Measurements from ENCODE around the gene BRD3. TPM values are rescaled to one million over a fixed set of nuclear protein-coding genes. Genes with fewer than 3 reads are reported as not detected.
A peak's percentile ranks its signal among the peaks of the same experiment; 100 is the strongest.

BRD3 gene
- total RNA-seq, 2 donors from 2014 or later, result 25.5 to 28.0 TPM

- no peak for ATAC-seq
Measured at GRCh38 chr9:134045841-134046544, 21.8 kb downstream of the BRD3 start.

GRCh38 chr9:134044944-134045343 lies 22.9 kb downstream of the BRD3 start:
- ATAC-seq (no peak), DNase-seq (no peak)
- intact Hi-C loops (cut with DNase I), result no loop called here

More at GRCh38 chr9:134045841-134046544, 21.8 kb downstream of the BRD3 start:
- no peak for DNase-seq
- intact Hi-C loops (cut with DNase I), result no loop called here

- ATAC-seq (no peak), DNase-seq (no peak)
- intact Hi-C loops (cut with DNase I), result no loop called here
Measured at GRCh38 chr9:134043531-134043988, 24.3 kb downstream of the BRD3 start.

- intact Hi-C loops (cut with DNase I), result no loop called here
- no peak for ATAC-seq
- DNase-seq, result no peak
Measured at GRCh38 chr9:134041649-134041962, 26.2 kb downstream of the BRD3 start.

GRCh38 chr9:134040781-134041648 lies 26.8 kb downstream of the BRD3 start:
- DNase-seq (peak; percentile 32), ATAC-seq (peak; percentile 46 to 47)
- intact Hi-C loops (cut with DNase I), result no loop called here

GRCh38 chr9:134040176-134040565 lies 27.7 kb downstream of the BRD3 start:
- peak; percentile 12 for DNase-seq
- ATAC-seq, result no peak
- intact Hi-C loops (cut with DNase I), result no loop called here

GRCh38 chr9:134039386-134040175 lies 28.2 kb downstream of the BRD3 start:
- peak; percentile 15 for DNase-seq
- intact Hi-C loops (cut with DNase I), result no loop called here
- no peak for ATAC-seq

- DNase-seq, result no peak
- intact Hi-C loops (cut with DNase I), result no loop called here
Measured at GRCh38 chr9:134037641-134038040, 30.2 kb downstream of the BRD3 start.

GRCh38 chr9:134036130-134036529 lies 31.7 kb downstream of the BRD3 start:
- intact Hi-C loops (cut with DNase I), result no loop called here
- no peak for ATAC-seq
- no peak for DNase-seq

More at GRCh38 chr9:134037641-134038040, 30.2 kb downstream of the BRD3 start:
- no peak for ATAC-seq

- DNase-seq, result no peak
- no peak for ATAC-seq
- intact Hi-C loops (cut with DNase I), result no loop called here
Measured at GRCh38 chr9:134035041-134036039, 32.5 kb downstream of the BRD3 start.

GRCh38 chr9:134034215-134035040 lies 33.4 kb downstream of the BRD3 start:
- ATAC-seq, result no peak
- no peak for DNase-seq
- intact Hi-C loops (cut with DNase I), result no loop called here

GRCh38 chr9:134033516-134034214 lies 34.2 kb downstream of the BRD3 start:
- no peak for DNase-seq
- intact Hi-C loops (cut with DNase I), result no loop called here
- ATAC-seq, result no peak

GRCh38 chr9:134032456-134033222 lies 35.2 kb downstream of the BRD3 start:
- no peak for DNase-seq

GRCh38 chr9:134031783-134032182 lies 36.0 kb downstream of the BRD3 start:
- ATAC-seq, result no peak
- DNase-seq, result no peak
- intact Hi-C loops (cut with DNase I), result no loop called here

More at GRCh38 chr9:134032456-134033222, 35.2 kb downstream of the BRD3 start:
- ATAC-seq, result no peak
- intact Hi-C loops (cut with DNase I), result no loop called here

GRCh38 chr9:134030821-134031470 lies 36.9 kb downstream of the BRD3 start:
- DNase-seq (no peak), ATAC-seq (no peak)
- intact Hi-C loops (cut with DNase I), result no loop called here
